NB4 (cell line): ENCODE measurements around the gene APEX2.

Experiments used
- DNase-seq: peaks from one replicate; pipeline ENCODE4 v3.0.0; 2010; ENCODE audit warnings: low read depth
- H3K4me3 ChIP-seq: one replicate; pipeline ENCODE4 v1.5.1; 2011; ENCODE audit warnings: mild to moderate bottlenecking, low read depth, low read length, moderate library complexity
- MYC ChIP-seq: IDR thresholded peaks from 2 replicates; pipeline ENCODE4 v1.6.1; 2011; ENCODE audit warnings: low read depth, low read length
- POLR2A ChIP-seq: IDR thresholded peaks from 2 replicates; pipeline ENCODE4 v1.6.1; 2011; ENCODE audit warnings: mild to moderate bottlenecking; ENCODE audit not compliant: insufficient read length; ENCODE audit errors: extremely low read depth
- TF ChIP-seq, protein P1 (sequence below): IDR thresholded peaks from one replicate; pipeline ENCODE4 v1.5.1; 2012; ENCODE audit warnings: low read depth, low read length
- TF ChIP-seq, protein P2 (sequence below): IDR thresholded peaks from 2 replicates; pipeline ENCODE4 v1.6.1; 2011; ENCODE audit warnings: low read depth, low read length

The APEX2 gene, protein sequence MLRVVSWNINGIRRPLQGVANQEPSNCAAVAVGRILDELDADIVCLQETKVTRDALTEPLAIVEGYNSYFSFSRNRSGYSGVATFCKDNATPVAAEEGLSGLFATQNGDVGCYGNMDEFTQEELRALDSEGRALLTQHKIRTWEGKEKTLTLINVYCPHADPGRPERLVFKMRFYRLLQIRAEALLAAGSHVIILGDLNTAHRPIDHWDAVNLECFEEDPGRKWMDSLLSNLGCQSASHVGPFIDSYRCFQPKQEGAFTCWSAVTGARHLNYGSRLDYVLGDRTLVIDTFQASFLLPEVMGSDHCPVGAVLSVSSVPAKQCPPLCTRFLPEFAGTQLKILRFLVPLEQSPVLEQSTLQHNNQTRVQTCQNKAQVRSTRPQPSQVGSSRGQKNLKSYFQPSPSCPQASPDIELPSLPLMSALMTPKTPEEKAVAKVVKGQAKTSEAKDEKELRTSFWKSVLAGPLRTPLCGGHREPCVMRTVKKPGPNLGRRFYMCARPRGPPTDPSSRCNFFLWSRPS

DNA sequence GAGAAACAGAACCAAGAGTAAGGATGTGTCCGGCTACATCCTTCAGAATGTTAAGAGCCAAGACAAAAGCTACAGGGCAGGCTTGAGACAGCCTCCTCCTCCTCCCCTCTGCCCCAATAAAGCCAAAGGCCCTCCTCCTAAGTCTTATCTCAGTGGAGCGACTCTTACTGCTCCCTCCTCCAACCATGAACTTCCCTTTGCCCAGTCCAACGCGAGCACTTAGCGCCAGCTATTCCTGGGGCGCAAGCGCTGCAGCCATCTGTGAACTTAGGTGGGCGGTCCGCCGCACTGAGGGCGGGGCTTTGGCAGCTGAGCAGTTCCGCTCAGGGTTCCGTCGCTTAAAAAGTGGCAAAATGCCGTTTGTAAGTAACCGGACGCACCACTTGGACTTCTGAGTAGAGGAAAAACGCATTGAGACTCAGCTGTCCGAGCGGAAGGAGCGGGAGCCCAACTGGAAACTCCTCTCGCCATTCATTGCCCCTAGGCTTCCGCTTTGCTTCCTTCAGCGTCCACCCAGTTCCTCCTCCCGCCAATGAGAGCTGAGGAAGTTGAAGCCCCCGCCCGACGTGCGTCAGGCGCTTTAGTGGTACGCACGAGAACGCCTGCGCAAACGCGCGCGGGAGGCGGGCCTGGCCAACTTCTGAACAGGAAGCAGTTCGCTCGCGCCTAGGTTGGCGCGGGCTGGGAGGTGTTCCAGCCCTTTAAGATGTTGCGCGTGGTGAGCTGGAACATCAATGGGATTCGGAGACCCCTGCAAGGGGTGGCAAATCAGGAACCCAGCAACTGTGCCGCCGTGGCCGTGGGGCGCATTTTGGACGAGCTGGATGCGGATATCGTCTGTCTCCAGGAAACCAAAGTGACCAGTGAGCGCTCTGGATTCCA lies at the start of gene APEX2:
Gene APEX2 (plus strand): TSS at position 647 of the 882 bp plus-strand sequence. CDS start 60 bp downstream, at position 707.
- peak within 1 kb of the TSS; percentile 96 for H3K4me3 ChIP-seq
- TF ChIP-seq MYC: peak; percentile 15; the same call in 1 of the 2 replicates
- TF ChIP-seq POLR2A: peak; percentile 91
- TF ChIP-seq, protein P1, sequence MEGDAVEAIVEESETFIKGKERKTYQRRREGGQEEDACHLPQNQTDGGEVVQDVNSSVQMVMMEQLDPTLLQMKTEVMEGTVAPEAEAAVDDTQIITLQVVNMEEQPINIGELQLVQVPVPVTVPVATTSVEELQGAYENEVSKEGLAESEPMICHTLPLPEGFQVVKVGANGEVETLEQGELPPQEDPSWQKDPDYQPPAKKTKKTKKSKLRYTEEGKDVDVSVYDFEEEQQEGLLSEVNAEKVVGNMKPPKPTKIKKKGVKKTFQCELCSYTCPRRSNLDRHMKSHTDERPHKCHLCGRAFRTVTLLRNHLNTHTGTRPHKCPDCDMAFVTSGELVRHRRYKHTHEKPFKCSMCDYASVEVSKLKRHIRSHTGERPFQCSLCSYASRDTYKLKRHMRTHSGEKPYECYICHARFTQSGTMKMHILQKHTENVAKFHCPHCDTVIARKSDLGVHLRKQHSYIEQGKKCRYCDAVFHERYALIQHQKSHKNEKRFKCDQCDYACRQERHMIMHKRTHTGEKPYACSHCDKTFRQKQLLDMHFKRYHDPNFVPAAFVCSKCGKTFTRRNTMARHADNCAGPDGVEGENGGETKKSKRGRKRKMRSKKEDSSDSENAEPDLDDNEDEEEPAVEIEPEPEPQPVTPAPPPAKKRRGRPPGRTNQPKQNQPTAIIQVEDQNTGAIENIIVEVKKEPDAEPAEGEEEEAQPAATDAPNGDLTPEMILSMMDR: no peak
- TF ChIP-seq, protein P2, sequence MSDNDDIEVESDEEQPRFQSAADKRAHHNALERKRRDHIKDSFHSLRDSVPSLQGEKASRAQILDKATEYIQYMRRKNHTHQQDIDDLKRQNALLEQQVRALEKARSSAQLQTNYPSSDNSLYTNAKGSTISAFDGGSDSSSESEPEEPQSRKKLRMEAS: 0 out of 2 replicates have a peak, but pooled peaks have one; percentile 21
- peak; percentile 94 for DNase-seq

DNA sequence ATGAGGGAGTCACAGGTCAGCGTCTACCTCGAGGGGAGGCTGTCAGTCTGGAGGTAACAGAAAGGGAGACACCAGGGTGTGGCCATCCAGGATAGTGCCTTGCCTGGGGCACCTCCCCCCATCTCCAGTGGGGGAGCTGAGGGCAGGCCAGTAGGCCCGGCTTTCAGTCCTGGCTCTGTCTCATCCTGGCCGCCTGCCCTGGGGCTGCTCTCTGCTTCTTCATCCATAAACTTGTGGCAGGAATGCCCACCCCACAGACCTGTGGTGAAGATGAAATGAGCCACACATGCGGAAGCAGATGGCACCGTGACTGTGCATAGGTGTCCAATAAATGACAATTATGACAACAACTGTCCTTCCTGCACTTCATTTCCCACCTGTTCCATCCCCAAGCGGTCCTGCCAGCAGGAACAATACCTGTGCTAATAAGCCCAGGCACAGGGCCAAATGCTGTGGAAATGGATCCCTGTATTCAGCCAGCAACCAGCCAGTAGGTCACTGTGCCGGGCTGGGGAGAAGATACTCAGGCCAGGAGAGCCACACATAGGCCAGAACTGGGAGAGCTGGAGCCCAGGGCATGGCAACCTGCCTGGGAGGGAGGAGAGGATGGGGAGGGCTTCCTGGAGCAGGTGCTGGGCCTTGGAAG lies 49.3 kb upstream of the APEX2 start:
- no peak for DNase-seq
- TF ChIP-seq MYC: no peak
- TF ChIP-seq, protein P2: no peak
- TF ChIP-seq, protein P1: no peak
- no peak for TF ChIP-seq POLR2A

DNA sequence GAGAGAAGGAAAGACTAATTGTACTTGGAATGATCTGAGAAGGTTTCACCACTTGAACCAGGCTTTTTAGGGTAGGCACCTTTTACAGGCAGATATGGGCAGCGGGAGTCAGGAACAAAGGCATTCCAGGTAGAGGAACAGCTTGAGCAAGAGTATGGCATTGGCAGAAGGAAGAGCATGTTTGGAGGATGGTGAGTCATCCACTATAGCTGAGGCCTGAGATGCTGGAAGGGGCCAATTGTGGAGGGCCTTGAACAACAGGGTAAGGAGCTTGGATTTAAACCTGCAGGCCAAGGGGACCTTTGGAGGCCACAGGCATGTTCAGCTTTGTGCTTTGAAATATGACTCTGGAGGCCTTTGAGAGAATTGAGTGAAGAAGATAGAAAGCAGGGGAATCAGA lies 38.4 kb upstream of the APEX2 start:
- H3K4me3 ChIP-seq: no peak overlapping the region
- no peak for DNase-seq
- TF ChIP-seq, protein P2: no peak
- TF ChIP-seq POLR2A (no peak), MYC (no peak)
- TF ChIP-seq, protein P1: no peak

More for the DNA sequence above, 49.3 kb upstream of the APEX2 start:
- H3K4me3 ChIP-seq: no peak overlapping the region

DNA sequence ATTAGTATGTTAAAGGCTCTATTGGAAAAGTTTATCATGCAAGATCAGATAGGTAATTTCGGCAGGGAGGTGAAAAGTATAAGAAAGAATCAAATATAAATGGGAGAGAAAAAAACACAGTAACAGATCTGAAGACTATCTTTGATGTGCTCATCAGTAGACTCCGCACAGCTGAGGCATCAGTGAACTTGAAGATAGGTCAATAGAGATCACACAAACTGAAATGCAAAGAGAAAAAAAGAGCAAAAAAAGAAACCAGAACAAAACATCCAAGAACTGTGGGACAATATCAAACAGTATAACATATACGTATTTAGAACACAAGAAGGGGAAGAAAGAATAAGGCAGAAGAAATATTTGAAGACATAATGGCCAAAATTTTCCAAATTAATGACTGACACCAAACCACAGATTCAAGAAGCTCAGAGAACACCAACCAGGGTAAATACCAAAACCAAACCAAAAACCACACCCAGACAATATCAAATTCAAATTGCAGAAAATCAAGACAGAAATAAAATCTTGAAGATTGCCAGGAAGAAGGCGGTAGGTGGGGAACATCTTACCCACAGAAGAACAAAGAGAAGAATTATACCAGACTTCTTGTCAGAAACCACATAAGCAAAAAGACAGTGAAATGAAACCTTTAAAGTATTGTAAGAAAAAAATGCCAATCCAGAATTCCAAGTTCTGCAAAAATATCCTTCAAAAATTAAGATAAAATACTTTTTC lies 35.2 kb upstream of the APEX2 start:
- no peak for DNase-seq
- H3K4me3 ChIP-seq: no peak overlapping the region
- TF ChIP-seq, protein P2: no peak
- TF ChIP-seq MYC: no peak
- TF ChIP-seq, protein P1: no peak
- TF ChIP-seq POLR2A: no peak

DNA sequence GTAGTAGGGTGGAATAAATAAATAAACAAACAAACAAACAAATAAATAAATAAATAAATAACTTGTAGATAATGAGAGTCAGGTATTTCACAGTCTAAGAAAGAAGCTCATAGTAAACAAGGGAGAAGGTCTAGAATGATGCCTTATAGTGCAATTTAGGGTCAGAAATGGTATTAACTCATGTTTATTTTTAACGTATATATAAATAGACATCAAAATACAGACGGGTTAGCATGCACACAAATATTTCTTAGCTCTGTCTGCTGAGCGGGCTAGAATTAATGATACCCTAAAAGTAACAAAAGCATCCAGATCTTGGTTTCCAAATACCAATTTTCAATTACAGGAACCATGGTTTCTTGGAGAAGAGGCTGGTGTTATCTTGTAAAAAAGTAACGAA lies 22.8 kb upstream of the APEX2 start:
- no peak for TF ChIP-seq MYC
- TF ChIP-seq, protein P1: no peak
- no peak for TF ChIP-seq POLR2A
- TF ChIP-seq, protein P2: no peak
- DNase-seq: no peak
- H3K4me3 ChIP-seq: no peak overlapping the region
